Fibroblast of peridontal ligament (primary cell): ENCODE measurements around the gene ANTXRL.
"Not testable (repeated sequence)": the region's sequence is repeated elsewhere in the genome, so short reads cannot be mapped to it uniquely, and the experiment has no call there.

Experiments used
- DNase-seq: peaks from one replicate; pipeline ENCODE4 v3.0.0-alpha.2; 2010; ENCODE audit errors: extremely low read depth

Gene ANTXRL

GRCh38 chr10:46294641-46295220, 7.9 kb downstream of the ANTXRL start:
- DNase-seq, result no peak

DNA sequence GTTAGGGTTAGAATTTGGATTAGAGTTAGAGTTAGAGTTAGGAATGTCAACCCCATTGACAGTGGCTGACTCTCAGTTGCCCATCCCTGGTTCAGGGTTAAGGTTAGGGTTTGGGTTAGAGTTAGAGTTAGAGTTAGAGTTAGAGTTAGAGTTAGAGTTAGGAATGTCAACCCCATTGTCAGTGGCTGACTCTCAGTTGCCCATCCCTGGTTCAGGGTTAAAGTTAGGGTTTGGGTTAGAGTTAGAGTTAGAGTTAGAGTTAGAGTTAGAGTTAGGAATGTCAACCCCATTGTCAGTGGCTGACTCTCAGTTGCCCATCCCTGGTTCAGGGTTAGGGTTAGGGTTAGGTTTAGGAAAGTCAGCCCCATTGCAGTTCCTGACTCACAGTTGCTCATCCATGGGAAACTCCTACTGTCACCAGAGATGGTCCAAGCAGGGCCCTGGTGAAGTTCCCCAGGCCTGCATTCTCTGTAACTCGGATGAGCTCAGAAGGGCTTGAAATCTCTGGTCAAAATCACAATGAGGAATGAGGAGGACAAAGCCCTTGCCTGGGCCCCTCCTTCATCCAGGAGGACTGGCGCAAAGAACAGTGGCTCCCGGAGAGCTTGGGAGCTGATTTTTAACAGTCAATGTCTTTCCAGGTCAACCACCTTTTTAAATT, 8.7 kb downstream of the ANTXRL start:
- not testable (repeated sequence) for DNase-seq

- not testable (repeated sequence) for DNase-seq
These were observed 9.3 kb downstream of the ANTXRL start for GRCh38 chr10:46296086-46296485.

DNA sequence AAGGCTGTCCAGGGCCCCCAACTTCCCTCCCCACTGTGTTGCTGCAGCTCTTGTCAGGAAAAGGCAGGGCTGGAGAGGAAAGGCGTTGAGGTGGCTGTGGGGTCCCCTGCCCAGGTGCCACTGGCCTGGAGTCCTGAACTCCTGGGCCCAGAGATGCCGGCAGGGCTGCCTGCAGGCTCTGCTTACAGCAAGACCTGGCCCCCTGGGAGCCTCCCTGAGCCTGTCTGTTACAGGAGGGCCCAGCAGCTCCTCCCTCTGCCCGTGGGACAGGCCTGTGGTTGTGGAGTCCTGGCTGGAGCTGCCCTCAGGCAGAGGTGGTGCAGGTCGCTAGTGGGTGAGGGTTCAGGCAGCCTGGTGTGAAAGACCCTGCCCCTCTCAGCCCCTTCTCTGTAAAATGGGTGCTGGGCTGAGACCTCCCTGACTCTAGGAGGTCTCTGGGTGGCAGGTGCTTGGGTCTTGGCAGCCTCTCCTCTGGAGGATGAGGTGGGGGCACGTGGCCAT, 9.9 kb downstream of the ANTXRL start:
- DNase-seq, result no peak

- DNase-seq, result no peak
These were observed 10.8 kb downstream of the ANTXRL start for GRCh38 chr10:46297406-46298204.

GRCh38 chr10:46298477-46299285, 11.9 kb downstream of the ANTXRL start:
- DNase-seq, result no peak

GRCh38 chr10:46299286-46299535, 12.4 kb downstream of the ANTXRL start:
- DNase-seq, result no peak

DNA sequence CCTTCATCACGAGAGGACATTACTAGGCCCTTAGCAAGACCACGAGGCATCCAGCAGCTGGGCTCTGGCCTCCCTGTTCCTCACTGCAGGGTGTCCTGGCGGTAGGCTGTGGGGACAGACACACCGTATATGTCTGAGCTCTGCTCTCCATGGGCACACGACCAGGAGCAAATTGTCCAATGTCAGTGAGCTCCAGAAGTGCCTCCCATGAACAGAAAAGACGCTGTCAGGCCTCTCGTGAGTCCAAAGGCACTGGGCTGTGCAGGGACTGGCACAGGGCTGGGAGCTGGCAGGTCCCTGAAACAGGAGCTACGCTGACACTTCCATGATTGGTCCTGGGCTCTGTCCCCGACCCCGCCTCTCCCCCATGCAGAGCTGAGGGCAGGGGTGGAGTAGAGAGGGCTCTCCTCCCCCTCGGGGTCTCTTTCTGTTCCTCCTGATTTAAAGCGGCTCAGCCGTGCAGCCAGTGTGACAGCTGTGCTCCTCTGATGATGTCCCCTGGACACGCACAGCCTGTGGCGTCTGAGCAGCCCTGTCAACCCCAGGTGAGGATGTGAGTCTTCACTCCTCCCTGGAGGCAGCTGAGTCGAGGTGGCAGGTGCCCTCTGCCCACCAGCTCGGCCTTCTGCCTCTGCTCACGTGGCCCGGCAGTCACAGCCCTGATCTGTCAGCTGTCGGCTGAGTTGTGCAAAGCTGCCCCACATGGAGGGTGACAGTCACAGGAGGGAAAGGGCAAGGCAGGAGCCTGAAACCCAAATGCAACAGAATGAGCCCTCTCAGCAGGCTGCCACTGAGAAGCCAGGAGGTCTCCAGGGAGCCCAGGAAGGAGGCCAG, 13.0 kb downstream of the ANTXRL start:
- DNase-seq, result no peak

- DNase-seq, result not testable (repeated sequence)
These were observed 13.5 kb downstream of the ANTXRL start for GRCh38 chr10:46300370-46300711.

GRCh38 chr10:46301056-46301645, 14.4 kb downstream of the ANTXRL start:
- DNase-seq, result no peak

GRCh38 chr10:46301721-46302479, 15.1 kb downstream of the ANTXRL start:
- no peak for DNase-seq

DNA sequence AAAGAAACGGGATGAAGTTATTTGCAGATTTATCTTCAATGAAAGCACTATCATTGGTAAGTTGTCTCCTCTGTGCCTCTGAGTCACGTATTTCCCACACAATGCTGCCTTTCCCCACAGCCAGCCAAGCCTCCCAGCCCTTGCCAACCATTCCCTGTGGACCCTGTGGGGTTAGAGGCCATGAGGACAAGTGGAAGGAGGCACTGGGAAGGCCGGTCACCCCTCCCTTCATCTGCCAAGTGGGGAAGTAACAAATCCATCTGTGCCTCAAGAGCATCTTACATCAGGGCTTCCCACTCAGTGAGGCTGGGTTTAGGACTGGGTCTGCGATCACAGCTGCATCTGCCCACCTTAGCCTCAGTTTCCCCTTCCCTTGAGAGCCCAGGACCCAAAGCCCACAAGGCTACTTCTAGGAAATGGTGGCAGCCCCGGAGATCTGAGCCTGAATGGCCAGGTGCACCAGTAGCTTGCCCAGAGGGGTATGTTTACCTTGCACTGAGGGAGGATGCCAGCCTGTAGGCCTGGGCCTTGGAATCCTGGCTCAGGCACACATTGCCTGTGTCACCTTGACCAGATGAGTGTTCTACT, 16.1 kb downstream of the ANTXRL start:
- not testable (repeated sequence) for DNase-seq

DNA sequence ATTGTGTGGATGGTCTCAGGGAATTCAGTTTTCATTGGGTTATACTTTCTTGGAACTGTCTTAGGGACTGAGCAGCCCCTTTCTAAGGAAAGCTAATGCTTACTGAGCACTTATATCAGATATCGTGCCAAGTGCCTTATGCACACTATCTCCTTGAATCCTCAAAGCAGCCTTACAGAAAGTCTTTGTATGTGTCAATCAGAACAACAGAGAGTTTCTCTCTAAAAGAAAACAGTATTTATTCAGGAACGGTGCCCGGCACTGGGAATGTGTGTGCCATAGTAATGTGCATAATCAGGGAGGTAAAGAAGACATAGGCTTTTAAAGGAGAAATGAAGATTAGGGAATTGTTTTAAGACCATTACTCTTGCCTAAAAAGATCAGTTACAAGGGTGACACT, 17.3 kb downstream of the ANTXRL start:
- no peak for DNase-seq

DNA sequence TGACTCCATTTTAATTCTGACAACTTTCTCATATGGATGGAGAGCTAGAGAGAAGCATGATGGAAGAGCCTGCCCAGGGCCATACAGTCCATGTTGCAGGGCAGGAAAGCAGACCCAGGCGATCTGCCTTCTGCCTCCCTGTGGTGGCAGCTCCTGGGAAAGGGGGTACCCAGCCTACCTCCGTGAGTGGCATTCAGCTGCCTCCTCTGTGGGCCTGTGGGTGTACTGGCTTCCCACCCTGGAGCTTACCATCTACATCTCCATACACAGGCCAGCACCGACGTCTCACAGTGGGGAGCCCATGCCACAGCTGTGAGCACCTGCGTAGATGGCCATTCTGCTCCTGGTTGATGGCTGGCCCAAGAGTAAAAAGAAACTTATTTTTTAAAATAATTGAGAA, 17.9 kb downstream of the ANTXRL start:
- not testable (repeated sequence) for DNase-seq

DNA sequence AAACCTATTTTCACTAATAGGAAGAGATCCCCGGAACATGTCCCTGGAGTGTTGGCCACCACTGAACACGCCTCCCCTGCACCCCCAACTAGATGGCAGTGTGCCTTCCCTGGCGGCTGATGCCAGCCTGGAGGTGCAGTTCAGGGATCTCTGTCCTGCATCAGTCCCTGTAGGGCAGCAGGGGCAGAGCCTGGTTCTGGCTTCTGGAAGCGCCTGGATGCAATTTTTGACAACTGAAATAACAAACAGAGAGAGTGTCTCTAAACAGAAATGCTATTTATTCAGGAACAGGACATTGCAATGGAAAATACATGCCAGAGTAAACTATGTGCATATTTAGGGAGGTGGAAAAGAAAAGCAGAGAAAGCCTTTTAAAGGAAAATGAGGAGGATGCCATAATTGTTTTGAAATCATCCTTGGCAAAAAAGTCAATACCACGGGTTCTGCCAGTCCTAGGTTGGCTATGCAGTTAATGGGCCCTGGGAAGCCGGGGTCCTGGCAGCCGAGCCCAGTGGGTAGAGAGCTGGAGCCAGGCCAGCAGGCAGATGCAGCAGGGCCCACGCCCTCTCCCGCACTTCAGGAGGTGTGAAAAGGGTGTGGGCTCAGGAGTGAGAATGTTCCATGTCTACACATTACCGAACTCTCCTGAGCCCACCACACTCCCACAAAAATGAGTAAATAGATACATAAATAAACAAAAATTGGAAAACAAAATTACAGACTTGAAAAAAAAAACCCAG, 18.5 kb downstream of the ANTXRL start:
- DNase-seq, result no peak

- no peak for DNase-seq
These were observed 19.2 kb downstream of the ANTXRL start for GRCh38 chr10:46305986-46306385.

- DNase-seq, result no peak
These were observed 19.9 kb downstream of the ANTXRL start for GRCh38 chr10:46306516-46307184.

DNA sequence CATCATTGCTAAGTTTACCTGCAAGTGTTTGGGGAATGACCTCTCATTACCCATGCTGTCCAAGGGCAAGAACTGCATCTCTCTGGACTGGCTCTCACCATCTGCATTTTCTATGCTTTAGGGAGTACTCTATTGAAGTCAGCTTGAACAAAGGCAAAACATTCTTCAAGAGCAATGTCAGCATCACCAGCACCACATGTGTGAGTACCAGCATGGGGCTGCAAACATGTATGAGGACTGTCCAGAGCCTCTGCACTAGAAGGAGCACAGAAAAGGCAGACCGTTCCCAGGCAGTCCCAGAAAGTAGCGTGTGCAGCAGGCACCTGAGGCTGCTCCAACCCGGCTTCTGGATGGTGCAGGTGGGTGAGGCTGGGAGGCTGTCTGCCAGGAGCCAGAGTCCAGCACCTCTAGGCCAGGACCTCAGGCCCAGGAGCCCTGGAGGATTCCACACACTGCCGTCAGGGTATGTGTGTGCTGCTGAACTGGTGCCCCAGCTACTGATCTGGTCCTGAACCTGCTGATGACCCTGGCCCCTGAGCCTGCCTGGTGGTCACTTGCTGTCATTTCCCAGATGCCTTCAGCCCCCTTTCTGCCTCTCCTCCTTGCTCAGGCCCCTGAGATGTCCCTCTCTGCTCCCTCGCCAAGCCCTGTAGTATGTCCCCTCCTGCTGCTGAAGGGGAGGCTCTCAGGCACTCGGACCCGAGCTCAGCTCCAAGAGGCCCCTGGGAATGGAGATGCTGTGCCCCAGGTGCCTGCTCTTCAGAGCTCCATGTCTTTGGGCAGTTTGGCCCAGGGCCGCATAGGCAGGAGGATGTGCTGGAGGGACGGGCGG, 20.7 kb downstream of the ANTXRL start:
- no peak for DNase-seq
